GM19468 (cell line): Measurements from ENCODE around the gene PCED1A.

ENCODE experiments used
- ATAC-seq: cut with Tn5 transposase; IDR thresholded peaks from one replicate; pipeline ENCODE4 v1.9.1; 2021; ENCODE audit warnings: mild to moderate bottlenecking, moderate library complexity, moderate number of reproducible peaks; ENCODE audit not compliant: unreplicated experiment; ENCODE audit errors: extremely low read depth

The PCED1A gene

DNA sequence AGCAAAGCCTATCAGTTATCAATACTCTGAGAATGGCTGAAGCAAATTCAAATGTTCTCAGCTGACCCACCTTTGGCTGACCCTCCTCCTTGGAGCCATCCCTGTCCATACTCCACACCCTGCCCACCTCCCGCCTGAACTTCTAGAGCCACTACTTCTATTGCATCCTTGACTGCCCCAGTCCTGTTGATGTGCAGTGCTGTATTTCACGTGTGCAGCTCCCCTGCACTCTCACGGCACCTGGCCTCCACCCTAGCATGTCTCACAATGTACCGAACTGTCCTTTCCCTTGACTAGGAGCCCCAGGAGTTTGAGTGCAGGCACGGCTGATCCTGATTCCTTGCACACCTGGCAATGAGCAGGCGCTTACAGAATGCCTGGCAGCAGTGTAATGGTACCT lies 47.0 kb downstream of the PCED1A start:
- no peak for ATAC-seq
